Measurements from ENCODE around the gene THEM4. TPM values are rescaled to one million over a fixed set of nuclear protein-coding genes. Genes with fewer than 3 reads are reported as not detected.

Gene THEM4
- total RNA-seq, 1 experiment from 2014 or later: 10.9 TPM

GRCh38 chr1:151858886-151859665 is 50.2 kb downstream of the THEM4 start (continued):
- TF ChIP-seq ZBTB43 (CRISPR knock-in tag; IDR thresholded peaks at IDR 0.05) (no peak), GTF2I (CRISPR knock-in tag; conservative IDR thresholded peaks at IDR 0.05) (no peak)

GRCh38 chr1:151858030-151858746 is 51.1 kb downstream of the THEM4 start:
- ChIA-PET POLR2A (no interaction called here), CTCF (interaction anchor here (2.0 kb wide), 1 partner anchor 146 kb away, joined by 5 read pairs; no protein-coding TSS in a partner anchor)
- no peak for DNase-seq (ENCODE audit: low spot score)
- Mint-ChIP-seq H3K4me1 (peaks cover 21% of the 10 kb centered on the region), H3K27ac (no peak overlapping the region), H3K36me3 (no peaks in the 10 kb centered on the region), H3K4me3 (no peak overlapping the region), H3K9me3 (no peaks in the 10 kb centered on the region), H3K27me3 (ENCODE audit: low read depth) (peaks cover 71% of the 10 kb centered on the region)
- TF ChIP-seq NFATC4 (CRISPR knock-in tag; IDR thresholded peaks at IDR 0.05) (no peak), SOX15 (CRISPR knock-in tag; IDR thresholded peaks at IDR 0.05) (no peak), HMGA2 (CRISPR knock-in tag; IDR thresholded peaks at IDR 0.05) (no peak), IRF2 (CRISPR knock-in tag; IDR thresholded peaks at IDR 0.05; ENCODE audit: borderline replicate concordance, low read depth) (no peak), ERG (CRISPR knock-in tag; IDR thresholded peaks at IDR 0.05) (no peak)
- no peak for ATAC-seq

- Mint-ChIP-seq H3K4me3 (no peak overlapping the region), H3K27ac (no peak overlapping the region)
- POLR2A ChIA-PET: no interaction called here
- no peak for TF ChIP-seq FOXP4 (CRISPR knock-in tag; IDR thresholded peaks at IDR 0.05)
- TF ChIP-seq NFE2L1 (CRISPR knock-in tag; IDR thresholded peaks at IDR 0.05): no peak
- no peak for TF ChIP-seq ELF4 (CRISPR knock-in tag; IDR thresholded peaks at IDR 0.05; ENCODE audit: low read depth)
- no peak for TF ChIP-seq NR1H2 (CRISPR knock-in tag; IDR thresholded peaks at IDR 0.05)
- no peak for TF ChIP-seq ARID4B (CRISPR knock-in tag; IDR thresholded peaks at IDR 0.05; ENCODE audit: borderline replicate concordance)
- no peak for TF ChIP-seq FOXJ3 (CRISPR knock-in tag; IDR thresholded peaks at IDR 0.05; ENCODE audit: borderline replicate concordance)
- TF ChIP-seq TEAD1 (CRISPR knock-in tag; IDR thresholded peaks at IDR 0.05): no peak
- TF ChIP-seq ATF2 (CRISPR knock-in tag; IDR thresholded peaks at IDR 0.05; ENCODE audit: borderline replicate concordance, low read depth): no peak
- TF ChIP-seq ZNF425 (CRISPR knock-in tag; conservative IDR thresholded peaks at IDR 0.05): no peak
- TF ChIP-seq ZNF138 (CRISPR knock-in tag; conservative IDR thresholded peaks at IDR 0.05): no peak
- no peak for TF ChIP-seq JUN (CRISPR knock-in tag; IDR thresholded peaks at IDR 0.05)
- TF ChIP-seq ZNF317 (CRISPR knock-in tag; IDR thresholded peaks at IDR 0.05; ENCODE audit: borderline replicate concordance, low read depth): no peak
Measured at GRCh38 chr1:151855933-151856332, 53.4 kb downstream of the THEM4 start.

More at GRCh38 chr1:151855933-151856332, 53.4 kb downstream of the THEM4 start:
- CTCF ChIA-PET: interaction anchor here (0.7 to 1.0 kb wide), 3 partner anchors 20 to 178 kb away, joined by 3 to 4 read pairs (median 3); no protein-coding TSS in a partner anchor
- Mint-ChIP-seq H3K4me1 (peaks cover 13% of the 10 kb centered on the region), H3K9me3 (no peaks in the 10 kb centered on the region), H3K36me3 (no peaks in the 10 kb centered on the region), H3K27me3 (ENCODE audit: low read depth) (peaks cover 56% of the 10 kb centered on the region)
- ATAC-seq (no peak), DNase-seq (ENCODE audit: low spot score) (no peak)

Measured in WTC11 (cell line).